NCI-H345 (cell line): ENCODE data around the gene GNG7.
A peak's percentile ranks its signal among the peaks of the same experiment; 100 is the strongest.
"Not testable (repeated sequence)": the region's sequence is repeated elsewhere in the genome, so short reads cannot be mapped to it uniquely, and the experiment has no call there.

Source experiments
- DNase-seq: peaks from one replicate; lab custom pipeline; 2025; lab: John Stamatoyannopoulos, UW

The GNG7 gene

GRCh38 chr19:2713170-2713569, 10.7 kb upstream of the GNG7 start:
- not testable (repeated sequence) for DNase-seq

DNA sequence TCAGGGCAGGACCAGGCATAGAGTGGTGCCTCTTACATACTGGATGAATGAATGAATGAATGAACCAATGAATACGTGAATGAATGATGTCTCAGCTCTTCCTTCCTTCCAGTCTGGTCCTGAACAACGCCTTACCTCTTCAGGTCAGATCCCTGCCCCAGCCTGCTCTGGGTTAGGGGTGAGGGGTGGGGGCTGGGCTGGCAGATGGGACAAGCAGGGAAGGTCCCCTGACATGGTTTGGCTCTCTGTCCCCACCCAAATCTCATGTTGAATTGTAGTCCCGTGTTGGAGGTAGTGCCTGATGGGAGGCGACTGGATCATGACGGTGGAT, 9.3 kb upstream of the GNG7 start:
- DNase-seq: no peak

DNA sequence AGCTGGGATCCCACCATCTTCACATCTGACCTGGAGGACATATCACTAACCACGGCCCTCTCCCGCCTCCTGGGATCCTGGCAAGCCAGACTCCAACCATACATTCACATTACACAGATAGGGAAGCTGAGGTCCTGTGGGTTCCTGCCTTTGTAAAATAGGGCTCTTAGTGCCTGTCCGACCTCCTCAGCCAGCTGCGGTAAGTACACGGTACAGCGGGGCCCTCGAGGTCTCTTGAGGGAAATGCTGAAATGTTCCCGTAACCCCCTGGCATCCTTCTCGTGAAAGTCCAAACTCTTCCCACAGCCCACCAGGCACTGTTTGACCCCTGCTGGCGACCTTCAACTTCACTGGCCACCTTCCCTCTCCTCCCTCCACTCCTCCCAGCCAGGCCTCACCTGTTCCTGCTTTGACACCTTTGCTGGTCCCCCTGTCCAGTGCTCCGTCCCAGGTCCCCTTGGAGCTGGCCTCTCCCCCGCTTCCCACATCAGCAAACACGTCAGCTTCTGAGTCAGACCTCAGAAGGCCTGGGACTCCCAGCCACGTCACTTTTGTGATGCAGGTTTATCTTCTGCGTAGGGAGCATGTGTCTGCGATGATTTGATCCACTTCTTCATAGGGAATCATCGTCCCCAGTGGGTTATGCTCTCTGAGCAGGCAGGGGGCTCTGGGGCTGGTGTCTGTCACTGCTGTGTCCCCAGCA, 8.8 kb upstream of the GNG7 start:
- no peak for DNase-seq

- DNase-seq: no peak
Measured at GRCh38 chr19:2706251-2706650, 3.8 kb upstream of the GNG7 start.

GRCh38 chr19:2703691-2704216, 1.3 kb upstream of the GNG7 start:
- peak; percentile 18 for DNase-seq

DNA sequence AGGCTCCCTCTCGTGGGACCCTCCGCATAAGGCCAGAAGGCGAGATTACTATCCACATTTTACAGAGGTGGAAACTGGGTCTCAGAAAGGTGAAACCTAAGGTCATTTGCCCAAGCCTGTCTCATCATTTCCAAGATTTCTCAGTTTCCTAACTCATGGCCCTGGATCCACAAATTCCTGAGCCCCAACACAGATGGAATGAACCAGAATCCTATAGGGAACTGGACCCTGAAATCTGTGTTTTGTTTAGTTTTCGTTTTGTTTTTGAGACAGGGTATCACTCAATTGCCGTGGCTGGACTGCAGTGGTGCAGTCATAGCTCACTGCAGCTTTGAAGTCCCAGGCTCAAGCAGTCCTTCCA, 563 bp upstream of the GNG7 start:
- no peak for DNase-seq

GRCh38 chr19:2701361-2702169, 929 bp downstream of the GNG7 start:
- no peak for DNase-seq

DNA sequence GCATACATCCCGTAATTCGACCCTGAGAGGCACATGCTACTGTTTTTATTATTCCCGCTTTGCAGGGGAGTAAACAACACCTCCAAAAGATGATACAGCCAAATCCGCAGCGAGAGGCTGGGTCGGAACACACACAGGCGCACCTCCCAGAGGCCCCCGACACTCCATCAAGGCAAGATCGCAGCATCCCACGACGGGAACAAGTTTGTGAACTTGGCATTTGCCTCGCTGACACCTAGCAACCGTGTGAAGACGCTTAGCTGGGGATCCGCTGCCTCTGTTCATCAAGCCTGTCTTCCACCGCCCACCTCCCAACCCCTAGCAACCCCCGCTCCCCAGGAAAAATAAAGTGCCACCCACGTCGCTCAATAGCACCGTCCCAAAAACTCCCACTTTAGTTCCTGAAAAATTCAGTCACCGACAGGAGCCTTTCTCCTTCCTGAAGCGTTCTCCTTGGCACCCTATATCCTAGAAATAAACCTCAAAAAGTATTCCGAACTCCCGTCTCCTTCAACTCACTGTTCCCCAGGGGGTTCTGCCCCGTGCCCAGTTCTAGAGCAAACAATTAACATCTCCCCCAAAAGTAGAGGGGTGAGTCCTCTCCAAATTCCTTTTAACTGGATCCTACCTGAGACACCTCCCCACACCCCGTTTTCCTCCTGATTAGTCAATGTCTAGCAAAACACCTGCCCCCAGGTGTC, 1.7 kb downstream of the GNG7 start:
- no peak for DNase-seq

DNA sequence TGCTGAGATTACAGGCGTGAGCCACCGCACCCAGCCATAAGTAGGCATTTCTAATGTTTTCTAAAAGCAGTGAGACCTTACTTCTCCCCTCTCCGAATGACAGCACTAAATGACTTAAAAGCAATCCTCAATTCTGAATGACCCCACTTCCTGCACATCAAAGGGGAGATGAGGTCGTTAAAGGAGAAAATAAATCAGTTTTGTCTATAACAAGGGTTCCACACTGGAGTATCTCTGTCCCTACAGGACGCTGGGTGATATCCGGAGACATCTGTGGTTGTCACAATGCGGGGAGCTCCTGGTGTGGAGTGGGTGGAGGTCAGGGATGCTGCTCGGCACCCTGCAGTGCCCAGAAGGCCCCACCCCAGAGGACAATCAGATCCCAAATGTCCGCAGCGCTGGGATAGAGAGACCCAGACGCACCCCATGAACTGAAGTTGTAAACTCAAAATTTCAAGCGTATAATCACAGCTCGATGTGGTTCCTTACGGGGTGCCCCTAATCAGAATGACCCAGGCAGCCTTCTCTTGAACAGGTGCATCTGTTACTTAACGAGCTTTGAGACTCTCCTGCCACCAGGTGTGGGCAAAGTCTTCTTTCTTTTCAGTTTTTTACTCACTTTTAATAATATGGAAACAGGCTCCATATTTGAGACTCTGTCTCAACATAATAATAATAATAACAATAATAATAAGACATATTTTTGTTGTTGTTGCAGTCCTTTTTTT, 2.9 kb downstream of the GNG7 start:
- no peak for DNase-seq

- DNase-seq: no peak
Measured at GRCh38 chr19:2694196-2694595, 8.3 kb downstream of the GNG7 start.

- no peak for DNase-seq
Measured at GRCh38 chr19:2693492-2694160, 8.9 kb downstream of the GNG7 start.

- no peak for DNase-seq
Measured at GRCh38 chr19:2691951-2692350, 10.5 kb downstream of the GNG7 start.

DNA sequence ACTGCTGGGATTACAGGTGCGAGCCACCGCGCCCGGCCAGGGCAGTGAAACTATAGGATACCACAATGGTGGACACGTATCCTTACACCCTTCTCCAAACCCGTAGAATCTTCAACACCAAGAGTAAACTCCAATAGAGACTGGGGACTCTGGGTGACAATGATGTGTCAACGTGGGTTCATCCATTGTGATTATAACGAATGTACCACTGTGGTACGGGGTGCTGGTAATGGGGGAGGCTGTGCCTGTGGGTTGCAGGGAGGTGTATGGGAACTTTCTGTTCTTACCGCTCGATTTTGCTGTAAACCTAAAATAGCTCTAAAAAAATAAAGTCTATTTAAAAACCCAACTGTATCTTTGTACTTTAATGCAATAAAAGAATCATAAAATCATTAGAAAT, 11.6 kb downstream of the GNG7 start:
- no peak for DNase-seq

GRCh38 chr19:2686360-2686759, 16.1 kb downstream of the GNG7 start:
- DNase-seq: no peak

GRCh38 chr19:2685204-2685704, 17.2 kb downstream of the GNG7 start:
- DNase-seq: no peak

DNA sequence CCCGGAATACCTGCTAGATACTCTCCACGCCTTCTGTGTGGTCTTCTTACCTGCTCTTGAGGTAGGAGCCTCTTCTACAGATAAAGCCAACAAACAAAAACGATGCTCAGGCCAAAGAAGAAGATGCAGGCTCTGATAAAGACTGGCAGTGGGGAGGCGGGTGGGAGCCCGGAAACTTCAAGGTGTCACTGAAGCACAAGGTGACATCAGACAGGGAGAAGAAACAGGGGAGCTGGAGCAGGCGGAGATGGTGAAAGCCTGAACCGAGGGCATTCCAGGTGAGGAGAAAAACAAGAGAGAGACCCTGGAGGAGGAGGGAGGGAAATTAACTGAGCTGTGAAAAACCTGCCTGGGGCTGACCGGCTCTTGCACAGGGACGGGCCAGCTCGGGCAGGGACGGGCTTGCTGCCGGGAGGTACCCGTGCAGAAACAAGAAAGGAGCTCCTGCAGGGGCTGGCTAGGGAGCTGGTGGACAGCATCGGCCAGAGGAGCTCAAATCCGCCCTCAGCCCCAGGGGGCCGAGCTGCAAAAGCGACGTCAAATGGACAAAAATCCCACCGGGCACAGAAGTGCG, 19.0 kb downstream of the GNG7 start:
- DNase-seq: no peak

DNA sequence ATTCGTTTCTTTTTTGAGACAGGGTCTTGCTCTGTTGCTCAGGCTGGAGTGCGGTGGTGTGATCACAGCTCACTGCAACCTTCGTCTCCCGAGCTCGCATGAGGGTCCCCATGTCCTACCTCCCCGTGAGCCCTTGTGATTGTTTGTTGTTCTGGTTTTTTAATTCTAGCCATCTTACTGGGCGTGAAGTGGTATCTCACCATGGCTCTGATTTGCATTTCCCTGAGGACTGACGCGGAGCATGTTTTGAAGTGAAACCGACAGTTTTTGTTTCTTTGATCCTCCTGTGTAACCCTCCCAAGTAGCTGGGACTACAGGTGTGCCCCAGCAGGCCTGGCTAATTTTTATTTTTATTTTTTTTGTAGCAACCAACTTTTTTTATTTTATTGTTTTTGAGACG, 21.7 kb downstream of the GNG7 start:
- no peak for DNase-seq

GRCh38 chr19:2679439-2679838, 23.1 kb downstream of the GNG7 start:
- DNase-seq: no peak

DNA sequence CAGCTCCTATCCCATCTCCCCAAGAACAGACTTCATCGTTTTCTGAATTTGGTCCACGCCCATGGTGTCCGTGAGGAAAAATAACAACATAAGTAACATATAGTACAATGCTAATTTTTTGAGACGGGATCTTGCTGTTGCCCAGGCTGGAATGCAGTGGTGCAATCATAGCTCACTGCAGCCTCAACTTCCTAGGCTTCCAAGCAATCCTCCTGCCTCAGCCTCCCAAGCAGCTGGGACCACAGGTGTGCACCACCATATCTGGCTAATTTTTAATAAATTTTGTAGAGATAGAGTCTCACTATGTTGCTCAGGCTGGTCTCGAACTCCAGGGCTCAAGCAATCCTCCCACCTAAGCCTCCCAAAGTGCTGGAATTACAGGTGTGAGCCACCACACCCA, 23.5 kb downstream of the GNG7 start:
- not testable (repeated sequence) for DNase-seq

DNA sequence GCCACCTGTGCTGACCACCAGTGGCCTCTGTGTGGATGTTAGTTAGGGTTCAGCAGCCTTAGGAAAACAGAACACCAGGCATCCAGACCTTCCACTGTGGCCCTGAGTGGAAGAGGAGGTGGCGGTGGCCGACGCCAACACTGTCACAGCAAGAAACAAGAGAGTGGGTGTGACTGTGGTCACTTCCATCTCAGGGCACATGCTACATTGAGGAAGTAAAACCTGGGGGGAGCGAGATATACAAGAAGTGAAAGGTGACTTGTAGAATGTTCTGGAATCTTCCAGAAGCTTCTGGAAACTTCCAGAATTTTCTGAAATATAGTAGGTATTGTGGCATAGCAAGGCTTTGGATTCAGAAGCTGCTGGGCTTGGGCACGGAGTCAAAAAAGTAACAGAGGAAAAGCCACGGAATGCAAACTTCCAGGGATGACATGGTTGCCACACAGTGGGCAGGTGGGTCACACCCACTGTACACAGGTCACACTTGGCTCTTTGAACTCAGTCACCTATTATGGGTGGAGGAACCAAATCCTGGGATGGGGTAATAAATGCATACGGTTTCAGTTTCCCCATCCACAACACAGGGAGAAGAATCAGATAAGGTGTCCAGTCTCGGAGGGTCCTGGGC, 24.3 kb downstream of the GNG7 start:
- no peak for DNase-seq

DNA sequence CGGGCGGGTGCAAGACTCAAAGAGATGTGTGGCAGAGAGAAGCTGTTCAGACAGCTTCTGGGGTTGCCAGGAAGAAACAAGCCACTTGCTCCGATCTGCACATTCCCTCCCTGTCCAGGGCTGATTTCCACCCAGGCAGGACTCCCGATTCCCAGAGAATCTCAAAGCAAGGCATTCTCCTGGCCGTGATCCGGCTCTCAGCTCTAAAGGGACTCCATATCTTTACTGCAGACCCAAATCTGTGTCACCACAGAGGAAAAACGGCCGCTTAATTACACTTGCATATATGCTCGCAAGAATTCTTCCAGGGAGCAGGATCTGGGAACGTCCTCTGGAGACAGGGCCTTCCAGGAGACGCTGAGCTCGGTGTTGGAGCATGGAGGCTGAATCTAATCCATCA, 25.7 kb downstream of the GNG7 start:
- DNase-seq: no peak
